EL (cell line): ENCODE results near the gene DRGX.
A peak's percentile ranks its signal among the peaks of the same experiment; 100 is the strongest.

Experiments
- DNase-seq: peaks from one replicate; pipeline ENCODE4 v3.0.0-alpha.2; 2016

DRGX gene

DNA sequence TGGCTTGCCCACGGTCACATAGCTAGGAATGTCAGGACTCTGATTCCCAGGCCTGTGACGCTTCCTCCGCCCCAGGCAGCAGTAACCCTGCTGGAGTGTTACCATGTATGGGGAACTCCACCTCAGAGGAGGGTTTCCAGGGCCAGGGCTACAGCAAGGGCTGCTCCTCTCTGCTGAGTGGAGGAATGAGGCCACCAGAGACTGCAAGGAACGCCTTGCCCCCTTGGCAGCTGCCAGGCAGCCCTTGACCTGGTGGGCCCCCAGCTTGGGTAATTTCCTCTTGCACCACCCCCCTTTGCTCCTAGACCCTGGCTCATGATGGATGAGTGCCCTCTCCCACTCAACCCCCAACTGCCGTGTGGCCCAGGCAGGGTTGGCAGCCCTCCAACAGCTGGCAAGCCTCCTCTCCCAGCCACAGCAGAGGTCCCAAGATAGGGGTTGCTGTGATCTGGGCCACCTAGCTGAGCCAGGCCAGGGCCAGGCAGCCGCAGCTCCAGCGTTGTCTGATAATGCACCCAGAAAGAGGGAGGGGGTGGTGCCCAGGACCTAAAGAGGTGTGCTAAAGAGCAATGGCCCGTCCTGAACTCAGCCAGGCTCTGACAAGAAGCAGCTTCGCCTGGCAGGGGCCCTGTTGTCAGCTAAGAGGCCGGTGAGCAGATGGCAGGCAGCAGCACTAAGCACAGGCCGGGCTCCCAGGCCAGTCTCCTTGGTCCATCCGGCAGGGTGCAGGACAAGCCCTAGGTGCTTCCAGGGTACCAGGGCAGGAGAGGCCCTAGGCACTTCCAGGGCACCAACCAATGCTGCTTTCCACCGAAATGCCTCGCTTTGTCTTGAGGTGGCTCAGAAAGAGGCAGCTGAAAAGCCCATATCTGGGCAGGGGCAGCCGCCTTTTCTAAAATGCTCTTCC lies 35.4 kb downstream of the DRGX start:
- DNase-seq = peak; percentile 39

DNA sequence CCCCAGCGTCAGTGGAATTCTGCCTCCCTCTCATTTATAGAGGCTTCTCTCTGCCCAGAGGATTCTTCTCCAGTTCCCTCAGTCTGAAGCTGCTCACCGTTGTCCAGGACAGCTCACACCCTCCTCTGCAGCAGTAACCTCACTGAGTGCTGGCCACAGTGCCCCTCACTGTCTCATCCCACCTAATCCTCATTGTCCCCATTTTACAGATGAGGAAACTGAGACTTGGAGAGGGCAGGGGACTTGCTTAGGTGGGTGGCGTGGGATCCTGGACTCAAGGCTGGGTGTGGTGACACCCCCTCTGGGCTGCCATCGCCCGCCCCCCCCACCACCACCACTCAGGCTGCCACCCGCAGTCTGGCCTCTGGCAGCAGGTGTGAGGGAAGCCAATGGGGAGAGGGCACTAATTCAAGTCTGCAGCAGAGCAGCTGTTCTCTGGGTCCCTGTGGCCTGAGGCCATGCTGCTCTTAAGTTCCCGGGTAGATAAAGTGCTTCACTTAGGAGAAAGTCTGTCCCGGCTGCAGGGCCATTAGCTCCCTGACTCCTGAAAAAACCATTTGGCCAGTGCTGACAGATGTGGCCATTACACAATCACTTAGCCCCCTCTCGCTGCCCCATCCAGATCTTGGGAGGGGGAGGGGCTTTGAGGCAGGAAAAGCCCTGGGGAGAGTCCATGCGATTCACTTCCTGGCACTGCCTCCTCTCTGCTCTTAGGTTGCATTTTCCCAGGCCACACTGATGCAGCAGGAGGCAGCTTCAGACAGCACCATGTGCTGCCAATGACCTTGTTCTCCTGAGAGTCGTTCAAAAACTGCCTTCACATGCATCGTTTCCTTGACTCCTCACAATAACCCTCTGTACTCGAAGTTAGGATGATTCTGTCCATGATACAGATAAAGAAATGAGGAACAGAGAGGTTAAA lies 36.3 kb downstream of the DRGX start:
- DNase-seq = peak; percentile 56

DNA sequence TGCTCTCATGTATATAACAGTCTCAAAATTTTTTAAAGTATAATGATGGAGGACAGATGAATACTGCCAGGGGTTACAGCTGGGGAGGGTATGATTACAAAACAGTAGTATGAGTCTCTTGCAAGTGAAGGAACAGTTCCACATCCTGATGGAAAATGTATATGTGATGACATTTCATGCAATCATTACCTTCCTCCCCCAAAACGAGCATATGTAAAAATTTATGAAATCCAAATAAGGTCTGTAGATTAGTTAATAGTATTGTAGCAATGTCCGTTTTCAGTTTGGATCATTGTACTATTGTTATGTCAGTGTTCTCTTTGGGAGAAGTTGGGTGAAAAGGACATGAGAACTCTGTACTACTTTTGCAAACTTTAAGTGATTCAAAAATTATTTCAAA lies 38.0 kb downstream of the DRGX start:
- DNase-seq = no peak

DNA sequence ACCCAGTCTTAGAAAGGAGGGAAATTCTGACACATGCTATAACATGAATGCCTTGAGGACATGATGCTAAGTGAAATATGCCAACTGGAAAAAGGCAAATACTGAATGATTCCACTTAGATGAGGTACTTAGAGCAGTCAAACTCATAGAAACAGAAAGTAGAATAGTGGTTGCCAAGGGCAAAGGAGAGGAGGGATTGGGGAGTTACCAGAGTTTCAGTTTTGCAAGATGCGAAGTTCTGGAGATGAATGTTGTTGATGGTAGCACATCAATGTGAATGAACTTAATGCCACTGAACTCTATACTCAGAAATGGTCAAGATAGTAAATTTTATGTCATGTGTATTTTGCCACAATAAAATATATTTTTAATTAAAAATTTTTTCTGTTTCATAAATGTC lies 38.9 kb downstream of the DRGX start:
- no peak for DNase-seq

DNA sequence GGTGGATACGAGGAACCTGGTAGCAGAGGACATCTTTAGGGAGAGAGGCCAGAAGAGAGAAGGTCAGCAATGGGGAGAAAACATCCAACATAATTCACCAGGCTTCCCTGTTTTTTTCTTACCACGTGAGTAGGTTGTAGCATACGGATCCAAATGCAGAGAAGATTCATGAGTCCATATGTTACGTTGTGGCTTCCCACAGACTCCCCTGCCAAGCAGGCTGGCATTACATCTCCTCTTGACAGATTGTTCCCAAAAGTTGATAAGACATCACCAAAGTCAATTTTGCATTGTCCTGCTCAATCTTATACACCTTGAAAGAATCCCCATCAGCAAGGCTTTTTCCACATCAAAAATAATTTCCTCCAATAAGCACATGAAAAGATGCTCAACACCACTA lies 39.7 kb downstream of the DRGX start:
- no peak for DNase-seq

DNA sequence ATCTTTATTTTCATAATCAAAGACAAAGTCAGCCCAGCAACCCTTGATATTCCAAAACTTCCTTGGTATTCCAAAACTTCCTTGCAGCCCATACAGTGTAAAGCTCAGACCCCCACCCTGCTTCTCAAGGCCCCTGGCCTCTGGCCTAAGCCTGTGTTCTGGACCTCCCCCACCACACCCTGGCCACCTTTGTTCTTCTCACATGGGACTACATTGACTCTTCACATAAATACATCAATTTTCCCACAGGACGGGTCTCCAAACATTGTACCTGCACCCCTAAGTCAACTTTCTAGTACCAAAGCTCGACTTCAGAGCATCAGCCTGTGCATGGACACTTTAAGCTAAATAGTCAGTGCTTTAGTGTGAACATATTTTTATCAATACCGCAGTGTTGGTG lies 40.7 kb downstream of the DRGX start:
- DNase-seq = no peak

DNA sequence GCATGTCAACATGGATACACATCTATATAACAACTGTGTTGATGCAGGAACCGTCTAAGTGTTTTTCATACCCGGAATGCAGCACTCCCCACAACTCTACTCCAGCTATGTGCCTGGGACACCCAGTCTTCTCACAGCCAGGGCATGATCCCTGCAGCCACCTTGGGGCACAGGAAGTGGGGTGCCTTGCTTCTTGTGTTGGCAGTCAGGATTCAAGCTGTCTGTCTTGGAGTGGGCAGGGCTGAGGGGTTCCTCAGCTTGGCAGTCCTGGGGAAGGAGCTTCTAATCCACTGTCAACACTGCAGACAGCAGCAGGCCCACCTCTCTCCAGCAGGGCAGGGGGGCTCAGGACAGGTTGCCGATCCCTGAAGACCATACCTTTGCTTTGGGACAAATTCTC lies 41.3 kb downstream of the DRGX start:
- no peak for DNase-seq

DNA sequence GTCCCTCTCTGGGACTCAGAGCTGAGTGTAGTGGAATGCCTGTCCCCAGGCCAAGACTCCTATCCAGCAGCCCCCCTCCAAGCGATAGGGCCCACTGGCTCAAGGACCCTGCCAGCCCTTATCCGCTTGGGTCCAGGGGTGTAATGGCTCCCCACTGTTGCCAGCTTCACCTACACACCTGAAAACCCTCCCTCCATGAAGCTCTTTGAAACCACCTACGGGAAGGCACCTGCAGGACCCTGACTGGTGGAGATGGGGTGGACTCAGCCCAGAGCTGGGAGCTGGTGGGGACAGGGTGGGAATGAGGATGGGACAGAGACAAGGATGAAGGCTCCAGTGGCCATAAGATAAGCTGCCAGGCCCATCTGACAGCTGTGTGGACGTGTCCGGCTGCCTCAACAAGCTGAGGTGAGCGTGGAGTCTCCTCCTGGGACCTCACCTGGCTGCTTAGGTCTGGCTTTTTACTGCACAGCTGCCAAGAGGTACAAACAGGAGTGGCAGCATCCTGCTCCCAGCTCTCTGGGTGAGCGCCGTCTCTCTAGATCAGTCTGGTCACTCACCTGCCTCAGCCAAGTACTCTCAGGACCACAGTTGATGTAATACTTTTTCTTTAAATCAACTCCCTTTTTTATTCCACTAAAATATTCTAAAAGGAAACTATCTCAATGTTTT lies 41.9 kb downstream of the DRGX start:
- DNase-seq = no peak

DNA sequence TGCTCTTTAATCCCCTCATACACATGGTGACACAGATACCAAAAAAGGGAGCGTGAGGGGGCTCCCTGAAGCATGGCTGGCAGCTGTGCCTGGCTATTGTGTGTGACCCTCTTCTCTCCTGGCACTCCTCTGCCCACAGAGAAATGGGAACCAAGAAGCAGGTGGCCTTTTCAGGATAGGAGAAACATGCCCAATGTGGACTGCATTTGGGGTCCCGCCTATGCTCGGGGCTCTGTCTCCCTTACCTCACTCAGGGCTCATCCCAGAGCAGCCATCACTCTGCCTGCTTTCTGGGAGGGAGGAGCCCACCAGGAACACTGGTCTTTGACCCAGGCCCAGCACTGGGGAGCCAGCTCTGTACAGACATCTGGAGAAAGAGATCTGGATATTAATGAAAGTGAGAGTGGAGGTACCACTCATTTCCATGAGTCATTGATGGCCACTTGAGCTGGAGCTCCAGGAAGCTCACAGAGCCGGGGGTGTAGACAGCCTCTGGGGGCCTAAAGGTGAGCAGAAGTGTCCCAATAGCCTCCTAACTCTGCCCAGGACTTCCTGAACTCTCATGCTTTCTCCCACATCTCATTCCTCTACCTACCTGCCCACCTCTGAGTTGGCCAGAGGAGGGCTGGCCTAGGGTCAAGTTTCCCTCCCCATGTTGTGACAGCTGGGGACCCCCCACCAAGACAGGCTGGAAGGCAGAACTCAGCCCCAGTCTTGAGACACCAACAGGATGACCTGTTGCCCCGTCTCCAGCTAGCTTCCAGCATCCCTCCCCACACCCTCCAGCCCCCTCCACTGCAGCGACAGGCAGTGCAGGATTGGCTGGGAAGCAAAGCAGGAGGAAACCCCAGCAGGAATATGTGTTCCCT lies 42.6 kb downstream of the DRGX start:
- DNase-seq = no peak

DNA sequence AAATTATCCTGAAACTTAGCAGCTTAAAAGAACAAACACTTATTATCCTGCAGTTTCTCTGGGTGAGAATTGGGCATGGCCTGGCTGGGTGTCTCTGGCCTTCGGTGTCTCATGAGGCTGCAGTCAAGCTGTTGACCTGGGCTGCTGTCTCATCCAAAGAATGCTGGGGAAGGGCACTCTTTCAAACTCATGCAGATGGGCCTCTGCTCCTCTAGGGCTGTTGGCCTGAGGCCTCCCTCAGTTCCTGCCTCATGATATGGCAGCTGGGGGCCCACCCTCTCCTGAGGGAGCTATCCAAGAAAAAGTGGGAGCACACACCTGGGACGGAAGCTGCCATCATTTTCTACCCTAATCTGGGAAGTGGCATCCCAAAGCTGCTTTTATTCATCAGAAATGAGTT lies 43.6 kb downstream of the DRGX start:
- no peak for DNase-seq

DNA sequence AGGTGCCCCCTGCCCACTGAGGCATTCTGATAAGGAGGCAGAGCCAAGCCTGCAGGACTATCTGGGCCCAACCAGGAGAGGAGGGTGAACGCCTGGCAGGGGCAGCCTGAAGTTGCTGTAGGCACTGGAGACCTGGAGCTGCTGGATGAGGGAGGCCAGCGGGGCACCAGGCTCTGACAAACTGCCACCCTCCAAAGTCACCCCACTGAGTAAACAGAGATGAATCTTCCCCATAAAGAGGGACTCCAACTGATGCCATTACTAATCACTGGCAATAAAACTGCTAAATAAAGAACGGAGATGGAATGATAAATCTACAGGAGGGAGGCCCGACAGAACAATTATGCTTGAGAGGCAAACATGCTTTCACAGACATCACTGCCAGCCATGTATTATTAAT lies 44.2 kb downstream of the DRGX start:
- no peak for DNase-seq

DNA sequence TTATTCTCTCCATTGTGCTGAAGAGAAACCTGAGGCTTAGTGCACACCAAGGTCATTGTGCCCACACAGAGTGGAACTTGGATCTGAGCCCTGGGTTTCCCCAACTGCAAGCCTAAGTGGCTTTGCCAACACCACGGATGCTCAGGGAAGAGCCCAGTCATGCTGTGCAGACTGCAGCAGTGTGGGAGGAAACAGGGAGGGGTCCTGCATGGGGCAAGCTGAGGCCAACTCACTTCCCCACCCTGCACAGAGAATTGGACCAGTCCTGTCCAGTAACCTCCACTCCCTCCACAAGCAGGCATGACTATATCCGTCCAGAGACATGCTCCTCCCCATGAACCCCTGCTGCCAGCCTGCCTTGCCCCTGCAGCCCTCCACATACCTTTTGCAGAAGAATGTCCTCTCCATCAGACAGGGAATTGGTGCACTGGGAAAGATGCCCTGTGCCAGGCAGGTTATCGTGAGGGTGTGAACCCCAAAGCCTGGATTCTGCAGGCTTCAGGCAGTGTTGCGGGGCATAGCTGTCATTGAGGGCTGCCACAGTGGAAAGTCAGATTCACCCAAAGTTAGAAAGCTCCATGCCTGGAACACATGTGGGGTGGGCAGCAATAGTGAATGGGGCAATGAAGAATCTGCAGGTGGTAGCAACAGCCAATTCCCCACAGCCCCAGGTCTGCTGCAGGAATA lies 44.9 kb downstream of the DRGX start:
- no peak for DNase-seq

DNA sequence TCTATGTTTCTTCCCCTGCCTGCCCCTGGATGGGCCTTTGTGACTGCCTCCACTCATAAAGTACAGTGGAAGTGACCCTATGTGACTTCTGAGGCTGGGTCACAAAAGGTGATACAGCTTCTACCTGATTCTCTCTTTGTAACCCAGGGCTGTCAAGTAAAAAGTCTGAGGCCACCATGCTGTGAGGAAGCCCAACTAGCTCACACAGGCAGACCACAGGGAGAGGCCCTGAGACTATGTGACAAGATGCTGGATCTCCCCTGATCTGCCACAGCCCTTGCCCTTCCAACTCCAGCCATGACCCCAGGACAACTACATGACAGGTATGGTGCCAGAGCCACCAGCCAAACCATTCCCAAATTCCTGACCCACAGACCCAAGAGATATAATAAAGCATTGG lies 45.8 kb downstream of the DRGX start:
- DNase-seq = no peak

DNA sequence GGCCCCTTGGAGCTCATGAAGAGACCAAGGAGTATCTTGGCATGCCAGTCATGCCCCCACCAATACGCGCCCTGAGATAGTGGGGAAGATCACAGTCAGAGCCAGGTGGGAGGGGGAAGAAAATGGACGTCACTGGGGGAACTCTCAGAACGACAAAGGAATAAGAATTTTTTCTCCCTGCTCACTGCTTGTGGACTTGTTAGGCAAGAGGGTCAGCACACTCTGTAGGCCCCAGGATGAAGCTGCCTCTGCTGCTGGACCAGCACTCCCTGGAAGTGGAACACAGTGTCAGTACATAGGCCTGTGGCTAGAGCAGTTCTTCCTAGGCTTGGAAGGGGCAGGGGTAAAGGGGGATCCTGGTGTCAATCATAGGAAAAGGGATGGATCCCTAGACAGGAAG lies 46.5 kb downstream of the DRGX start:
- DNase-seq = no peak

DNA sequence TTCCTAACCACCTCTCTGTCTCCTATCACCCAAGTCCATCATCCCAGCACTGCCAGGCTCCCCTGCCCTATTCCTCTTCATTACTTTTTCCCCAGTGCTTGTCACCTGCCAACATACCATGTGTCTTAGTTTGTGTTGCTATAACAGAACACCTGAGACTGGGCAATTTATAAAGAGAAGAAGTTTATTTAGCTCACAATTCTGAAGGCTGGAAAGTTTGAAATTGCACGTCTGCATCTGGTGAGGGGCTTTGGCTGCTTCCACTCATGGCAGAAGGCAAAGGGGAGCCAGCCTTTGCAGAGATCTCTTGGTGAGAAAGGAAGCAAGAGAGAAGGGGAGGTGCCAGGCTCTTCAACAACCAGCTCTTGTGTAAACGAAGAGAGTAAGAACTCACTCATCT lies 47.3 kb downstream of the DRGX start:
- DNase-seq = no peak

DNA sequence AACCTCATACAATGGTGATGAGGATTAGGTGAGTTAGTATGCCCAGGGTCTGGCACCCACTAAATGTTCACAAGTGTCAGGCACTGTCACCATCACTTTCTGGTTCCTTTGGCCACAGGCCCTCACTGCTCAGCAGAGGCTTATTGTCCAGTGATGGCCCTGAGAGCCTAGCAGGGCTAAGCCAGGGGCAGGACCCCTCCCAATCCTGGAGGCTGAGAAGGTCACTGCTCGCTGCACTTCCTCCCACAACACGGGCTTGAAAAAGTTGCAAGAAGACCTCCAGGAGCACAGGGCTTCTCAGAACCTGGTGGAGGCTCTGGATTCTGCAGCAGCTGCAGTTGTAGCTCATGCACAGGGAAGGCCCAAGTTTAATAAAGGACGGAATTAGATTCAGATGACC lies 48.1 kb downstream of the DRGX start:
- no peak for DNase-seq

DNA sequence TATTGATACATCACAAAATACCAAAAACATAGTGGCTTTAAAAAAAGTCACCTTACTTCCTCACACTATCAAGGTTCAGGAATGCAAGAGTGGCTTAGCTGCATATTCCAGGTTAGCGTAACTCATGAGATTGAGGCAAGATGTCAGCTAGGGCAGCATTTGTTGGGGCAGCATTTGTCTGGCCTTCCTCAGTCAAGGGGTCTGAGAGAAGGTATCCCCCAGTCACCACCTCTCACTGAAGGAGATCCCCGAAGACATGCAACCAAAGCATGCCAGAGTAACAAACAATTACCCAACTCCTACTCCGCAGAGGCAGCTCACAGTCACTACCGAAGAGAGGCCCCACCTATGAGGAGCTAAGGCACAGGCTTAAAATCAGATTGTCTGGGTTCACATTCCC lies 48.5 kb downstream of the DRGX start:
- no peak for DNase-seq

DNA sequence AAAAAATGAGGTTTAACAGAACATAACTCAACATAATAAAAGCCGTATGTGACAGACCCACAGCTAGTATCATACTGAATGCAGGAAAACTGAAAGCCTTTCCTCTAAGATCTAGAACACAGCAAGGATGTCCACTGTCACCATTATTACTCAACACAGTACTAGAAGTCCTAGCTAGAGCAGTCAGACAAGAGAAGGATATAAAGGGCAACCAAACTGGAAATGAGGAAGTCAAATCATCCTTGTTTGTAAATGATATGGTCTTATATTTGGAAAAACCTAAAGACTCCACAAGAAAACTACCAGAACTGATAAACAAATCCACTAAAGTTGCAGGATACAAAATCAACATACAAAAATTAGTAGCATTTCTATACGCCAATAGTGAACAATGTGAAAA lies 51.0 kb downstream of the DRGX start:
- no peak for DNase-seq

DNA sequence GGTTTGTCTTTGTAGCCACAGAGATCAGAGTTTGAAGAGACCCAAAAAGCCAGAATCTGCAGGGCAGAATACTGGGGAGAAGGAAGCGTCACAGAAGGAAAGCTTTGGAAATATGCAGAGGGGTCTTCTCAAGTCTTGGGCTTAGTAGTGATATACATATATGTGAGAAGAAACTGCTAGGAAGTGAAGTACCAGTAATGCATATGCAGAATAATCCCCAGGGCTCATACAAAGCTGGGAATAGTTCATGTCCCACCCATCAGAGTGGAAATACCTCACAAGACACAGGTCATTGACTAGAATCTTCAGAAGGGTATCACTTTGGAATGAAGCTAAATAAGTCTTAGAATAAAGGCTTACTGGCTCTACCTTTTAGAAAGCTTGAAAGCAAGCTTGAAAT lies 57.3 kb downstream of the DRGX start:
- no peak for DNase-seq

DNA sequence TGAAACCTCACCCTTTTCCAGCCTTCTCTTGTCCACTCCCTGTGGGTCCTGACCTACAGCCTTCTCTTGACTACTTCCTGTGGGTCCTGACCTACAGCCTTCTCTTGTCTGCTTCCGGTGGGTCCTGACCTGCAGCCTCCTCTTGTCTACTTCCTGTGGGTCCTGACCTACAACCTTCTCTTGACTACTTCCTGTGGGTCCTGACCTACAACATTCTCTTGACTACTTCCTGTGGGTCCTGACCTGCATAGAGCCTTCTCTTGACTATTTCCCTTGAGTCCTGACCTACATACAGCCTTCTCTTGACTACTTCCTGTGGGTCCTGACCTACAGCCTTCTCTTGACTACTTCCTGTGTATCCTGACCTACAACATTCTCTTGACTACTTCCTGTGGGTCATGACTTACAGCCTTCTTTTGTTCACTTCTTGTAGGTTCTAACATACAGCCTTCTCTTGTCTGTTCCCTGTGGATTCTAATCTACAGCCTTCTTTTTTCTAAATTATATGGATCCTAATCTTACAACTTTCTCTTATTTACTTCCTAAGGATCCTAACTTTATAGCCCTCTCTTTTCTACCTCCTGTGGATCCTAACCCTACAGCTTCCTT lies 60.4 kb downstream of the DRGX start:
- DNase-seq = no peak

DNA sequence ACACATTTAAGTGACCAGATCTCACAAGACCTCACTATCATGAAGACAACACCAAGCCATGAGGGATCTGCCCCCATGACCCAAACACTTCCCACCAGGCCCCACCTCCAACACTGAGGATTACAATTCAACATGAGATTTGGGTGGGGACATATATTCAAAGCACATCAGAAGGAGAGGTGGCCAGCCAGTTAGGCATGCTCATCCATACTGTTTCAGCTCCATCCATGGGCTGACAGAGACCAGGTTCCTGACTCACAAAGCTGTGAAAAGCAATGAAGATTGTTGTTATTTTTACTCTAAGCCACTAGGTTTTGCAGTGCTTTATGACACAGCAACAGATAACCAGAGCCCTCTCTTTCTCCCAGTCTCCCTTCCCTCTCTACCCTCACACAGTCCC lies 60.9 kb downstream of the DRGX start:
- DNase-seq = no peak
